GM12875 (cell line): Measurements from ENCODE around the gene TMEM150C.

ENCODE experiments used
- H3K4me3 ChIP-seq: one replicate; pipeline ENCODE4 v1.5.1; 2011; ENCODE audit warnings: low read depth, low read length, control low read depth
- CTCF ChIP-seq: IDR thresholded peaks from 2 replicates; pipeline ENCODE4 v1.5.1; 2011; ENCODE audit warnings: low read depth, mild to moderate bottlenecking, control low read depth, inconsistent platforms, low read length, moderate library complexity, borderline replicate concordance; ENCODE audit not compliant: insufficient read depth

TMEM150C gene

GRCh38 chr4:82437285-82438005, 124.3 kb downstream of the TMEM150C start:
- H3K4me3 ChIP-seq, result no peak overlapping the region
- TF ChIP-seq CTCF, result no peak

GRCh38 chr4:82436780-82437179, 125.0 kb downstream of the TMEM150C start:
- H3K4me3 ChIP-seq, result no peak overlapping the region
- TF ChIP-seq CTCF, result no peak

- TF ChIP-seq CTCF, result no peak
Observed at GRCh38 chr4:82436130-82436529, 125.7 kb downstream of the TMEM150C start.

GRCh38 chr4:82434949-82435348, 126.8 kb downstream of the TMEM150C start:
- no peak for TF ChIP-seq CTCF

More at GRCh38 chr4:82436130-82436529, 125.7 kb downstream of the TMEM150C start:
- H3K4me3 ChIP-seq, result no peak overlapping the region

GRCh38 chr4:82433791-82434190, 128.0 kb downstream of the TMEM150C start:
- TF ChIP-seq CTCF, result no peak
- H3K4me3 ChIP-seq, result no peak overlapping the region

More at GRCh38 chr4:82434949-82435348, 126.8 kb downstream of the TMEM150C start:
- H3K4me3 ChIP-seq, result no peak overlapping the region
